HG03565 (cell line): ENCODE data around the gene PPP1R7.

Source experiments
- ATAC-seq: cut with Tn5 transposase; IDR thresholded peaks from one replicate; pipeline ENCODE4 v1.9.1; 2021; ENCODE audit warnings: mild to moderate bottlenecking, moderate library complexity; ENCODE audit not compliant: unreplicated experiment

Gene PPP1R7

DNA sequence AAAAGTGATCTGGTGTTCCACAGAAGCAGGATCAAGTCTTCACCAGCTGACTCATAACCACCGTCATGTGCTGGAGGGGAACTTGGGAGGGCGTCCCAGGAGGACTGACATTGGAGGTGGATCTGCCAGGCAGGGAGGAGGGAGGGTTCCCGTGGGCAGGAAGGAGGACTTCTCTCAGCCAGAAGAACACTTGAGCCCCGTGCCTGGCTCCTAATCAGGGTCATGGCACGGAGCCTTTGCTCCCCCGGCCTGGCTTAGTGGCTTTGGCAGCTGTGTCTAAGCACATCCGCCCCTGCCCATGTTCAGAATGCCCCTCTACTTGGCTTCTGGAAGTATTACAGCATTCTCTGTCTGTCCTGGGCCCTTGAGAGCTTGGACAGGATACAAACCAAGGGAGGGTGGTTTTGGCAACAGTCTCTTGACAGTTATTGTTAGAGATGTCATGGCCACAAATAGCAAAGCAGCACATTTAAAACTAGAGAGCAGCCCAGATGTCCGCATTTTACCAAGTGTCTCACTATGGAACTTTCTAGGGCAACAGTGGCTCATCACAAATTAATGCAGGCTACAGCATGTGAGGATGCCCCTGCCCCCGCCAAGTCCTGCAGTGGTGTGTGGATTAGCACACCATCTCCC is 11.5 kb downstream of the PPP1R7 start:
- ATAC-seq = no peak

DNA sequence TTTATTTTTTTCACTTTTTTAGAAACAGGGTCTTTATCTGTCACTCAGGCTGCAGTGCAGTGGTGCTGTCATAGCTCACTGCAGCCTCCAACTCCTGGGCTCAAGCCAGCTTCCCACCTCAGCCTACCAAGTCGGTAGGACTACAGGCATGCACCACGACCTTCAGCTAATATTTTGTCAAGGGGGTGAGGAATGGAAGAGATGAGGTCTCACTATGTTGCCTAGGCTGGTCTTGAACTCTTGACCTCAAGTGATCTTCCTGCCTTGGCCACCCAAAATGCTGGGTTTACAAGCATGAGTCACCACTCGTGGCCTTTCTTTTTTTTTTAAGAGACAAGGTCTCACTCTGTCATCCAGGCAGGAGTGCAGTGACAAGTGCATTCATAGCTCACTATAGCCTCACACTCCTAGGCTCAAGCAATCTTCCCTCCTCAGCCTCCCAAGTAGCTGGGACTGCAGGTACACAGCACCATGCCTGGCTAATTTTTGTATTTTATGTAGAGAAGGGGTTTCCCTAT is 13.4 kb downstream of the PPP1R7 start:
- no peak for ATAC-seq

DNA sequence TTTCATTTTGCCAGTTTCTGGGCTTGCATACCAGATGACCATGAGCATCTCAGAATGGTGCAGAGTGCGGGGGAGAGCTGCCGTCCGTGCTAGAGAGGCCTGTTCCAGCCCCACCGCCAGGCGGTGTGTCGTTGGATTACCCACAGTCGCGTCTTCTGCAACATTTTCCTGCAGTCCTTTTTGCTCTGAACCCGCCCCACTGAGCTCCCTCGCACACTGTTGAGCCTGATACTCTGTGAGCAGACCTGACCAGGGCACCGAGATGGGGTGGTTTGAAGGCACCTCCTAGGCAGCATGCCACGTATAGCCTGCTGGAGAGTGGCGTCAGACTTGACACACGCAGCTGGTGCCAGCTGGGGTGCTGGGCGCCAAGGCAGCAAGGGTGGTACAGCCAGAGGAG is 18.1 kb downstream of the PPP1R7 start:
- no peak for ATAC-seq

DNA sequence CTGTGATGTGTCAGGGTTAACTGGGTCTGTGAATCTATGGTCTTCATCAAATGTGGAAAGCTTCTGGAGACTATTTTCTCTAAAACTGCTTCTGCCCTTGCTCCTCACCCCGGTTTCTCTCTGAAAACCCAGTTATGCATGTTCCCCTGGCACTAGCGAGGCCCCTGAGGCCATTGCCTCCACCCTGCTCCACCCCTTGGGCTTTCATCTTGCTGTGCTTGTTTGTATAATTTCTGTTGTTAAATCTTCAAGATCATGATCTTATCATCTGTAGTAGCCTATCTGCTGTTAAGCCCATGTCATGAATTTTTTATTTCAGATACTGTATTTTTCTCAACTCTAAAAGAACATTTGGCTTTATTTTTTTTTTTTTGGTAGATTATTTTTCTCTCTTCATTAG is 23.3 kb downstream of the PPP1R7 start:
- no peak for ATAC-seq

- ATAC-seq = no peak
Measured at GRCh38 chr2:241177526-241178334, 27.5 kb downstream of the PPP1R7 start.

- ATAC-seq = no peak
Measured at GRCh38 chr2:241178961-241179360, 28.7 kb downstream of the PPP1R7 start.

GRCh38 chr2:241179899-241180298 is 29.6 kb downstream of the PPP1R7 start:
- no peak for ATAC-seq

DNA sequence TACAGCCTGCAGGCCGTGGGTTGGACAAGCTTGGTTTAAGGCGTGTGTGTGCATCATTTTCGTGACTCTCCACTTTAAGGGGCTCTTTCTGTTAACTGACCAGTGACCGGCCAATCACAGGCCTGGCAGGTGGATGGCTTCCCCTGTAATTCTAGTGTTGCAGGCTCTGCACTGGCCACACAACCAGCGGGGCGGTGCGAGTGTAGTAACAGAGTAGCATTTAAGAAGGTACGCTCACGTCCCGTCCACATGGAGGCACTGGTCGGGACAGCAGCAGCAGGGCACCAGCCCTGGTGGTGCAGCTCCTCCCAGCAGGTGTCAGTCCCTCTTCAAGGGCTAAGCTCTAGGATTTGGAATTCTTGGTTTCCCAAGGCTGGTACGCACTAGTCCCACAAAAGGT is 30.2 kb downstream of the PPP1R7 start:
- ATAC-seq = no peak

GRCh38 chr2:241182126-241182525 is 31.9 kb downstream of the PPP1R7 start:
- no peak for ATAC-seq

- ATAC-seq = no peak
Measured at GRCh38 chr2:241182531-241183133, 32.4 kb downstream of the PPP1R7 start.

DNA sequence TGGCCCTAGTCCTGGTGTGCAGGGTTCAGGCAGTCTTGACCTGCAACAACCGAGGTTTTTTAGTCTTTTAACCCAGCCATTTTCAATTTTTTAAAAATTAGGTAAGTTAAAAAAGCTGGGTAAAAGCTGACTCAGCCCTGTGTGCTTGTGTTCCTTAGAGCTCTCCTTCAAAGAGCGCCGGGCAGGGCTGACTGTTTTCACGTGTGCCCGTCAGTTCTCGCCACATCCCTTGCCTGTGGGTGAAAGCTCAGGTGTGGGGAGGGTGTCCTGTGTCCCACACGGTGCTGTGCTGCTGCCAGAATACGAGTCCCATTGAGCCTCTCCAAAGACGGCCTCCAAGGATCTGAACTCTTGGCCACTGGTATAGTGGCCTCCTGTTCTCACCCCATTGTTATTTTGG is 33.0 kb downstream of the PPP1R7 start:
- ATAC-seq = no peak

DNA sequence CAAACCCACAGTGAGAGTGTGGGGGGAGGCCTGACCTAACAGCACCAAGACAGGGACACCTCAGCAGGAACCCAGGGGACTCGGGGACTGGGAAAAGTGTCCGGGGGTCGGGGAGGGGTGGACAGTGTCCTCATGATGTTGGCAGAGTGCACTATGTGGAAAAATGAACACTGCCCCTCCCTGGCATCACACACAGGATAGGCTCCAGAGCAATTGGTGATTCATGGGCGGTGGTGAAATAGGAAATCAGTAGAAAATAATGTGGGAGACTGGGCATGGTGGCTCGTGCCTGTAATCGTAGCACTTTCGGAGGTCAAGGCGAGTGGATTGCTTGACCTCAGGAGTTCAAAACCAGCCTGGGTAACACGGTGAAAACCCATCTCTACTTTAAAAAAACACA is 34.6 kb downstream of the PPP1R7 start:
- ATAC-seq = no peak

- no peak for ATAC-seq
Measured at GRCh38 chr2:241185961-241186360, 35.7 kb downstream of the PPP1R7 start.

DNA sequence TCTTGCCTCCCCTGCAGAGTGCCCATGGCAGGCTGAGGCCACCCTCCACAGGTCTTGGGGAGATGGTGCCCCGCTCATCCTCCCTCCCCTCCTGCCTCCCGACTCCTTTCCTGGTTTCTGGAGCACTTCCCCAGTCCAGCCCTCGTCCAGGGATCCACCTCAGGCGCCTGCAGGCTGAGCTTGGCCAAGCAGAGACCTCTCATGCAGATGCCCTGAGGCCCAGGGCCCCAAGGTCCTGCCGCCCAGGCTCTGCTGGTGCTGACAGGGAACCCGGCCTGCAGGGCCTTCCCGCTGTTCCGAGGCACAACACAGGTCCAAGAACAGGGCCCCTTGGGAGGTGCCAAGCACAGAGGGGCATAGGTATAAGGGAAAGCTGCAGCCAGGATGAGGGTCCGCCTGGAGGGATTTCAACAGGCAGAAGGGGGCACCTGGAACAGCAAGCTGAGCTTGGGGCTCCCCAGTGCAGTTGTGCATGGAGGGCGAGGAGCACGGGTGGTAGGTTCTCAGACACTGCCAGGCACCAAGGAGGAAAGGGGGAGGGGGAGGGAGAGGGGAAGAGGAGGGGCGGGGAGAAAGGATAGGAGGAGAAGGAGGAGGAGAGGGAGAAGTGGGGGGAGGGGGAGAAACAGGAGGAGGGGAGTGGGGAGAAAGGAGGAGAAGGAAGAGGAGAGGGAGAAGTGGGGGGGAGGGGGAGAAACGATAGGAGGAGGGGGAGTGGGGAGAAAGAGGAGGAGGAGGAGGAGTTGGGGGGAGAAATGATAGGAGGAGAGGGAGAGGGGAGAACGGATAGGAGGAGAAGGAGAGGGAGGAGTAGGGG is 37.0 kb downstream of the PPP1R7 start:
- ATAC-seq = no peak

GRCh38 chr2:241187918-241188234 is 37.6 kb downstream of the PPP1R7 start:
- ATAC-seq = no peak

- no peak for ATAC-seq
Measured at GRCh38 chr2:241188361-241189092, 38.3 kb downstream of the PPP1R7 start, which contains the start of gene ANO7. ANO7 (plus strand) TSS chr2:241188677; CDS start chr2:241190064, 1,387 bp downstream.

DNA sequence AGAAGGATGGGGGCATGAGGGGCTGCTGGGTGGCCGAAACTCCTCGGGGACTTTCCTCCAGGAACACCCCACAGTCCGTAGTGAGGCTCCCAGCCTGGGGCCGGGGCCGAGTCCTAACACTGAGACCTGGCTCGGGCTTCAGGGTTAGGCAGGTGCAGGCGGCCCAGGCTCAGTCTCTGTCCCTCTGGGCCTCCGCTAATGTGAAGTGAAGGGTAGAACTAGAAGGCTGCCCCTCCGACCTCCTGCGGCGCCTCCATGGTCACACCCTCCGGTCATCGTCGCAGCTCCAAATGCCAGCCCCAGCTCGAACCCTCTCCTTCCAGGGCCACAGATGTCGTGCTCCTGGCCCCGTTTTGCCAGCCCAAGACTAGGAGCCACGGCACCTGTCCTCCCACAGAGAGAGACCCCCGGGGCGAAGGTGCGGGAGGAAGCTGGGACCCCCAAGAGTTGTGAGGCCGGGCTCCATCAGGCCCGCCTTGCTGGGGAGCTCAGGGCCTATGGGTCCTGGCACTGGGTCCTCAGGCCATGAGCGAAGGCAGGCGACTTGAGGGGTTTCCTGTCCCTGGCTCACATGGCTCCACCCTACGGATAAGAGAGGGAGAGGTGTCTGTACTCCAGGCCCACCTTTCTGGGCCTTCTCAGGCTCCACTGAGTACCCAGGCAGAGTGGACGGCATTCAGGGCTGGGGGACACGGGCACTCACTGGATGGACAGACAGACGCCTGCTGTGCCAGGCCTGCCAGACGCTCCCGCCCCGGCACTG is 39.0 kb downstream of the PPP1R7 start:
- no peak for ATAC-seq

DNA sequence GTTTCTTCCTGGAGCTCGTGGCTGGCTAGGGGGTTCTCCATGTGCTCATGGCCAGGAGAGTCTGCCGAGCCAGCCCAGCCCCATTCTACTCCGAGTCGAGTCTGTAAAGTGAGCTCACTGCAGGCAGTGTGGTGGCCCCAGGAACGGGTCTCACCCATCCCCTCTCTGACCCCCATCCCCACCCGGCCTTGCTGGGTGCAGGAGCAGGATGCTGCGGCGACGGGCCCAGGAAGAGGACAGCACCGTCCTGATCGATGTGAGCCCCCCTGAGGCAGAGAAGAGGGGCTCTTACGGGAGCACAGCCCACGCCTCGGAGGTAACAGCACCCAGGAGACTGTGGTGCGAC is 39.6 kb downstream of the PPP1R7 start:
- no peak for ATAC-seq

- ATAC-seq = no peak
Measured at GRCh38 chr2:241190291-241190981, 40.2 kb downstream of the PPP1R7 start.
